AG20443 (cell line): Measurements from ENCODE around the gene THSD4.

ENCODE experiments used
- DNase-seq: peaks from one replicate; pipeline ENCODE4 v3.0.0; 2012; ENCODE audit warnings: low spot score, mixed read lengths

THSD4 gene

GRCh38 chr15:71114887-71115566 is at the start of gene THSD4:
THSD4 (plus strand) TSS chr15:71115471.
- DNase-seq = peak; percentile 93

GRCh38 chr15:71066983-71067382 is 48.3 kb upstream of the THSD4 start:
- peak; percentile 76 for DNase-seq

- DNase-seq = no peak
These were observed 45.6 kb upstream of the THSD4 start for GRCh38 chr15:71069693-71070092.

- DNase-seq = no peak
These were observed 43.7 kb upstream of the THSD4 start for GRCh38 chr15:71071529-71071928.

- DNase-seq = no peak
These were observed 42.8 kb upstream of the THSD4 start for GRCh38 chr15:71072423-71072822.

GRCh38 chr15:71078506-71079207 is 36.6 kb upstream of the THSD4 start:
- DNase-seq = no peak

GRCh38 chr15:71079208-71080044 is 35.8 kb upstream of the THSD4 start:
- peak; percentile 73 for DNase-seq

GRCh38 chr15:71080166-71080565 is 35.1 kb upstream of the THSD4 start:
- no peak for DNase-seq

GRCh38 chr15:71080705-71081104 is 34.6 kb upstream of the THSD4 start:
- DNase-seq = peak; percentile 78

- DNase-seq = no peak
These were observed 32.5 kb upstream of the THSD4 start for GRCh38 chr15:71082803-71083202.

- peak; percentile 72 for DNase-seq
These were observed 31.9 kb upstream of the THSD4 start for GRCh38 chr15:71083349-71083748.

- no peak for DNase-seq
These were observed 31.0 kb upstream of the THSD4 start for GRCh38 chr15:71084264-71084663.

- no peak for DNase-seq
These were observed 29.5 kb upstream of the THSD4 start for GRCh38 chr15:71085809-71086208.

GRCh38 chr15:71088155-71088554 is 27.1 kb upstream of the THSD4 start:
- no peak for DNase-seq

GRCh38 chr15:71088683-71089082 is 26.6 kb upstream of the THSD4 start:
- no peak for DNase-seq

- DNase-seq = no peak
These were observed 25.5 kb upstream of the THSD4 start for GRCh38 chr15:71089801-71090200.

GRCh38 chr15:71091601-71092000 is 23.7 kb upstream of the THSD4 start:
- DNase-seq = no peak

GRCh38 chr15:71092056-71092600 is 23.1 kb upstream of the THSD4 start:
- DNase-seq = no peak

GRCh38 chr15:71093054-71094024 is 21.9 kb upstream of the THSD4 start:
- DNase-seq = peak; percentile 88

- DNase-seq = no peak
These were observed 21.1 kb upstream of the THSD4 start for GRCh38 chr15:71094137-71094536.

- DNase-seq = no peak
These were observed 18.6 kb upstream of the THSD4 start for GRCh38 chr15:71096676-71097075.
